DOHH2 (cell line): ENCODE measurements around the gene ITGA1.

Experiments
- H3F3A ChIP-seq: fragments of 200-600 bp; sonication (generic), shearing (Covaris generic); 2 replicates; pipeline ENCODE4 v1.6.0; 2016; ENCODE audit warnings: antibody characterized with exemption, mild to moderate bottlenecking; ENCODE audit not compliant: control insufficient read depth, insufficient read depth
- H3K27ac ChIP-seq: fragments of 200-600 bp; sonication (generic); 2 replicates; pipeline ENCODE4 v1.5.1; 2014; ENCODE audit warnings: low read depth, mild to moderate bottlenecking, low read length, moderate library complexity
- H3K27me3 ChIP-seq: fragments of 200-600 bp; sonication (generic); 2 replicates; pipeline ENCODE4 v1.6.1; 2014; ENCODE audit warnings: mild to moderate bottlenecking, low read length, mixed read lengths; ENCODE audit not compliant: control insufficient read depth
- H3K36me3 ChIP-seq: fragments of 200-600 bp; sonication (generic); 2 replicates; pipeline ENCODE4 v1.6.1; 2014; ENCODE audit warnings: mild to moderate bottlenecking, low read length, moderate library complexity, mixed read lengths; ENCODE audit not compliant: control insufficient read depth
- H3K4me1 ChIP-seq: fragments of 200-600 bp; sonication (generic); 2 replicates; pipeline ENCODE4 v1.6.1; 2014; ENCODE audit warnings: mild to moderate bottlenecking, low read length, mixed read lengths; ENCODE audit not compliant: control insufficient read depth
- H3K4me2 ChIP-seq: fragments of 200-600 bp; sonication (generic); 2 replicates; pipeline ENCODE4 v1.6.0; 2014; ENCODE audit warnings: mild to moderate bottlenecking, low read length, moderate library complexity
- H3K4me3 ChIP-seq: fragments of 200-600 bp; sonication (generic); 2 replicates; pipeline ENCODE4 v1.5.1; 2014; ENCODE audit warnings: mild to moderate bottlenecking, low read length, mixed read lengths
- H3K79me2 ChIP-seq: fragments of 200-600 bp; sonication (generic); 2 replicates; pipeline ENCODE4 v1.6.1; 2014; ENCODE audit warnings: mild to moderate bottlenecking, low read length, mixed read lengths; ENCODE audit not compliant: control insufficient read depth
- H3K9me2 ChIP-seq: fragments of 200-600 bp; sonication (generic); replicated peaks from 2 replicates; pipeline ENCODE4 v1.6.1; 2014; ENCODE audit warnings: mild to moderate bottlenecking, low read length, mixed read lengths; ENCODE audit not compliant: control insufficient read depth
- H3K9me3 ChIP-seq: fragments of 200-600 bp; sonication (generic); 2 replicates; pipeline ENCODE4 v1.6.1; 2014; ENCODE audit warnings: antibody characterized with exemption, low read length, mixed read lengths; ENCODE audit not compliant: control insufficient read depth, insufficient read depth
- H4K20me1 ChIP-seq: fragments of 200-600 bp; sonication (generic); 2 replicates; pipeline ENCODE4 v1.6.0; 2014; ENCODE audit warnings: low read depth, mild to moderate bottlenecking, antibody characterized with exemption, low read length, moderate library complexity; ENCODE audit not compliant: control insufficient read depth, insufficient read depth
- EZH2phosphoT487 ChIP-seq: fragments of 200-600 bp; sonication (generic); IDR thresholded peaks from 2 replicates; pipeline ENCODE4 v1.6.1; 2017; ENCODE audit warnings: borderline replicate concordance, mild to moderate bottlenecking, antibody characterized with exemption, low read length, moderate library complexity, mixed read lengths
- TF ChIP-seq, protein P1 (sequence below): fragments of 200-600 bp; sonication (generic); IDR thresholded peaks from one replicate; pipeline ENCODE4 v1.5.1; 2014; ENCODE audit warnings: antibody characterized with exemption, mild to moderate bottlenecking, low read depth, low read length; ENCODE audit not compliant: poor library complexity, severe bottlenecking

The ITGA1 gene

GRCh38 chr5:52757527-52757926 is 30.2 kb upstream of the ITGA1 start:
- Histone ChIP-seq H3K4me2 (no peak overlapping the region), H3F3A (no peaks in the 10 kb centered on the region), H3K9me3 (no peaks in the 10 kb centered on the region), H3K79me2 (no peaks in the 10 kb centered on the region), H3K27ac (no peak overlapping the region), H3K27me3 (no peaks in the 10 kb centered on the region), H3K36me3 (no peaks in the 10 kb centered on the region), H3K4me3 (no peak overlapping the region), H4K20me1 (no peaks in the 10 kb centered on the region), H3K9me2 (no peaks in the 10 kb centered on the region), H3K4me1 (no peaks in the 10 kb centered on the region)
- TF ChIP-seq EZH2phosphoT487, result no peak
- TF ChIP-seq, protein P1, sequence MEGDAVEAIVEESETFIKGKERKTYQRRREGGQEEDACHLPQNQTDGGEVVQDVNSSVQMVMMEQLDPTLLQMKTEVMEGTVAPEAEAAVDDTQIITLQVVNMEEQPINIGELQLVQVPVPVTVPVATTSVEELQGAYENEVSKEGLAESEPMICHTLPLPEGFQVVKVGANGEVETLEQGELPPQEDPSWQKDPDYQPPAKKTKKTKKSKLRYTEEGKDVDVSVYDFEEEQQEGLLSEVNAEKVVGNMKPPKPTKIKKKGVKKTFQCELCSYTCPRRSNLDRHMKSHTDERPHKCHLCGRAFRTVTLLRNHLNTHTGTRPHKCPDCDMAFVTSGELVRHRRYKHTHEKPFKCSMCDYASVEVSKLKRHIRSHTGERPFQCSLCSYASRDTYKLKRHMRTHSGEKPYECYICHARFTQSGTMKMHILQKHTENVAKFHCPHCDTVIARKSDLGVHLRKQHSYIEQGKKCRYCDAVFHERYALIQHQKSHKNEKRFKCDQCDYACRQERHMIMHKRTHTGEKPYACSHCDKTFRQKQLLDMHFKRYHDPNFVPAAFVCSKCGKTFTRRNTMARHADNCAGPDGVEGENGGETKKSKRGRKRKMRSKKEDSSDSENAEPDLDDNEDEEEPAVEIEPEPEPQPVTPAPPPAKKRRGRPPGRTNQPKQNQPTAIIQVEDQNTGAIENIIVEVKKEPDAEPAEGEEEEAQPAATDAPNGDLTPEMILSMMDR, result no peak

DNA sequence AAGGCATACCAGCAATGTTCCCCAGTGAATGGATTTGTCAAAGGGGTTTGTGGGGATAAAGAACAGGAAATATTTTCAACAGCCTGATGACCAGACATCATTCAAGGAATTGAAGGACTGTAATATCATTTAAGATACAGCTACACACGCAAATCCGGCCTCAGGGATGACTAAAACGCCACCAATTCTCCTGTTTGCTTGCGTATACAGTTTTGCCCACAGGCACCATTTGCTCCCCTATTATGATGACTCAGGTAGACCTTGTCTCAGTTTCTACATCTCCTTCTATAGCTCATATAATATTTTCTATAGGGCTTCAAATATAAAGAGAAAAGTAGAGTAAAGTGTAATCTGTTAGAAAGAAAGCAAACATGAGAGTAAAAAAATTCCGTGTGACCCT is 29.7 kb upstream of the ITGA1 start:
- Histone ChIP-seq H3K4me1 (no peaks in the 10 kb centered on the region), H4K20me1 (no peaks in the 10 kb centered on the region), H3K9me3 (no peaks in the 10 kb centered on the region), H3K36me3 (no peaks in the 10 kb centered on the region), H3K27me3 (no peaks in the 10 kb centered on the region), H3K27ac (no peak overlapping the region), H3K9me2 (no peaks in the 10 kb centered on the region), H3K4me3 (no peak overlapping the region), H3K79me2 (no peaks in the 10 kb centered on the region), H3F3A (no peaks in the 10 kb centered on the region), H3K4me2 (no peak overlapping the region)
- no peak for TF ChIP-seq EZH2phosphoT487
- TF ChIP-seq, protein P1, result no peak

- H4K20me1 ChIP-seq, result no peaks in the 10 kb centered on the region
- H3K27ac ChIP-seq, result no peak overlapping the region
- H3K4me1 ChIP-seq, result no peaks in the 10 kb centered on the region
- no peak overlapping the region for H3K4me2 ChIP-seq
- no peaks in the 10 kb centered on the region for H3K9me3 ChIP-seq
- H3F3A ChIP-seq, result no peaks in the 10 kb centered on the region
- no peak overlapping the region for H3K4me3 ChIP-seq
- H3K79me2 ChIP-seq, result no peaks in the 10 kb centered on the region
- no peaks in the 10 kb centered on the region for H3K36me3 ChIP-seq
- no peaks in the 10 kb centered on the region for H3K9me2 ChIP-seq
- TF ChIP-seq, protein P1, result no peak
- no peak for TF ChIP-seq EZH2phosphoT487
- no peaks in the 10 kb centered on the region for H3K27me3 ChIP-seq
These were observed 28.4 kb upstream of the ITGA1 start for GRCh38 chr5:52759331-52759730.
